ENCODE results near the gene DNTT. TPM values are rescaled to one million over a fixed set of nuclear protein-coding genes. Genes with fewer than 3 reads are reported as not detected.

Gene DNTT
- total RNA-seq, 1 donor = not detected

DNA sequence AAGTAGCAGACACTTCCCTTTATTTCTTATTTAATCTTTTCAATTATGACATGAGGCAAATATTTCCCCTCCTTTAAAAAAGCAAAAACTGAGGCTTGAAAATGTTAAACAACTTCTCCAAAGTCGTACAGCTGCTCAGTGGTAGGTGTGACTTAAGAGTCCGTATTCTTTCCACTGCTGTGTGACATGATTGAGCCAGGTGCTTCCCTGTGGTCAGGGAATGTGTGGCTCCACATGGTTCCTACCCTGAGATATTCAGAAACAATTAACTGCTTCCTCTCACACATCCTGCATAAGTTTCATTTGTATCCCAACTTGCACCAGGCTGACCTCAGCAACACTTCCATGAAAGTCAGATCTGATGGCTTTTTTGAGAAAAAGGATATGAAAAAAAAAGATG lies 41.0 kb downstream of the DNTT start:
- no peak for DNase-seq (ENCODE audit: low read depth)
- no peak overlapping the region for H3K4me3 ChIP-seq (ENCODE audit: low read depth, low read length)
- TF ChIP-seq CTCF (IDR thresholded peaks at IDR 0.05; ENCODE audit: insufficient read depth, low read length) = no peak

- DNase-seq (ENCODE audit: low read depth) = no peak
- no peak for TF ChIP-seq CTCF (IDR thresholded peaks at IDR 0.05; ENCODE audit: insufficient read depth, low read length)
- H3K4me3 ChIP-seq (ENCODE audit: low read depth, low read length) = no peak overlapping the region
Observed at GRCh38 chr10:96346295-96346694, 42.1 kb downstream of the DNTT start.

DNA sequence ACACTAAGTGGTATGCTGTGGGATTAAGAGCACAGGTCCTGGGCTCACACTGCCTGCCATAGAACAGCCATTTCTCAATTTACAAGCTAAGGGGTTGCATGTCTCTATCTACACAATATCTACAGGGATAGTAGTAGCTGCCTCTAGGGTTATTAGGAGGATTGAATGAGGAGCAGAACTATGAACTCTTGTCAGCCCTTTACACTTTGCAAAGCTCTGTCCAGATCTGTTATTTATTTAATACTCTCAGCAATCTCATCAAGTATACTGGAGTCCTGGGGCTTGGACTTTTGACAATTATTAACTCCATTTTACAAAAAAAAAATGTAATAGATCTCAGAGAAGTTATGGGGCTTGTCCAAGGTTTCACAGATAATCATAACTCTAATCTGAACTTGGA lies 47.8 kb downstream of the DNTT start:
- TF ChIP-seq CTCF (IDR thresholded peaks at IDR 0.05; ENCODE audit: insufficient read depth, low read length) = no peak
- H3K4me3 ChIP-seq (ENCODE audit: low read depth, low read length) = no peak overlapping the region
- DNase-seq (ENCODE audit: low read depth) = no peak

DNA sequence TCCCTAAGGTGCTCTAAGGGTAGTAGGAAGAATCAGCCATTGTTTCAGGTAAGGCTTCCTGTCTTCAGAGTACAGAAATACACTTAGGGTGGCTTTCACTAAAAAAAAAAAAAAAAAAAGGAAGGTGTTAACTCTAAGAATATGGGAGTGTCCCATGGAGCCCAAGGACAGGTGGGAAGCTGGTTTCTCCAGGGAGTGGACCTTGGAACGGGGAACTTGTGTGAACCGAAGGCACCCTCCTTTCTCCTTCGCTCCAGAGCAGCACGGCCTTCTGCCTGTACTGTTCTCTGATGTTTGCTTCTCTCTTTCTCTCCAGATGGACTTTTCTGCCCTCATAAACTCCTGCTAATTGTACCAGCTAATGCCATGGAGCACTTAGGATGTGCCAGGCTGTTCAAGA lies 48.3 kb downstream of the DNTT start:
- no peak for DNase-seq (ENCODE audit: low read depth)
- no peak overlapping the region for H3K4me3 ChIP-seq (ENCODE audit: low read depth, low read length)
- no peak for TF ChIP-seq CTCF (IDR thresholded peaks at IDR 0.05; ENCODE audit: insufficient read depth, low read length)

DNA sequence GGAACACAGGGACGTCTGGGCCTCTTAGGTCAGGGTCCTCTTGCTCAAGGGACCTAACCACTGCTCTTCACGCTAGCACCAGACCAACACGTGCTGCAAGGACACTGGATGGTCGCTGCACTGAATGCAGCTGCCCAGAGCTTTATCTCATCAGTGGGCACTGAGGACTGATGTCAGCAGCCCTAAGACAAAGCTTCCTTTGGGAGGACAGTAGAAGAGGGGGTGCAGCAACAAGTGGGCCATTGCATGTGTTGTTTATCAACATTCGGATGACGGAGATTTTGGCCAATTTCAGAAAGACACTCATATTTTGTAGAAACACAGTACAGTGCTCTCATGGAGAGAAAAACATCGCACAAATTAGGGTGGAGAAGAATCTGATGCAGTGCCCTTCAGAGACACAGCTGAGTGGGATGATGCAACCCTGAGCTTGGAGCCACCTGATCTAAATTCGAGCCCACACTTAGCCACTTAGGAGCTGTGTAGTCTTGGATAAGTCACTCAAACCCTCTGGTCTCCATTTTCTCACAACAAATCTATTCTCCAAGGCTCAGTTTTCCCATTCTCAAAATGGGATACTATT lies 52.9 kb downstream of the DNTT start:
- H3K4me3 ChIP-seq (ENCODE audit: low read depth, low read length) = no peak overlapping the region
- TF ChIP-seq CTCF (IDR thresholded peaks at IDR 0.05; ENCODE audit: insufficient read depth, low read length) = no peak
- no peak for DNase-seq (ENCODE audit: low read depth)

- no peak within 1 kb of the TSS for H3K4me3 ChIP-seq (ENCODE audit: low read depth, low read length)
- DNase-seq (ENCODE audit: low read depth) = no peak
- TF ChIP-seq CTCF (IDR thresholded peaks at IDR 0.05; ENCODE audit: insufficient read depth, low read length) = no peak
Observed at GRCh38 chr10:96358851-96359540, 54.8 kb downstream of the DNTT start, which contains the start of gene OPALIN. OPALIN (minus strand) TSS chr10:96359002; CDS start chr10:96358896, 106 bp downstream.
